Non-pigmented ciliary epithelial cell (primary cell): Measurements from ENCODE around the gene RIMKLB.
"Not testable (repeated sequence)": the region's sequence is repeated elsewhere in the genome, so short reads cannot be mapped to it uniquely, and the experiment has no call there.

Experiments
- DNase-seq: peaks from one replicate; pipeline ENCODE4 v3.0.0-alpha.2; 2010; ENCODE audit warnings: low read depth

Gene RIMKLB

GRCh38 chr12:8773461-8773860 is 75.7 kb downstream of the RIMKLB start:
- DNase-seq = no peak

GRCh38 chr12:8779281-8779680 is 81.5 kb downstream of the RIMKLB start:
- no peak for DNase-seq

- no peak for DNase-seq
These were observed 82.1 kb downstream of the RIMKLB start for GRCh38 chr12:8779862-8780261.

GRCh38 chr12:8780389-8780788 is 82.6 kb downstream of the RIMKLB start:
- peak; percentile 6 for DNase-seq

GRCh38 chr12:8781381-8782127 is 83.8 kb downstream of the RIMKLB start:
- DNase-seq = no peak

GRCh38 chr12:8784290-8784888 is 86.6 kb downstream of the RIMKLB start:
- no peak for DNase-seq

- DNase-seq = no peak
These were observed 87.7 kb downstream of the RIMKLB start for GRCh38 chr12:8785499-8785898.

- DNase-seq = not testable (repeated sequence)
These were observed 89.4 kb downstream of the RIMKLB start for GRCh38 chr12:8787206-8787605.

GRCh38 chr12:8788706-8789105 is 90.9 kb downstream of the RIMKLB start:
- not testable (repeated sequence) for DNase-seq

- not testable (repeated sequence) for DNase-seq
These were observed 91.7 kb downstream of the RIMKLB start for GRCh38 chr12:8789341-8790013.

- DNase-seq = not testable (repeated sequence)
These were observed 95.4 kb downstream of the RIMKLB start for GRCh38 chr12:8793226-8793625.

GRCh38 chr12:8794611-8795010 is 96.8 kb downstream of the RIMKLB start:
- not testable (repeated sequence) for DNase-seq

- no peak for DNase-seq
These were observed 99.2 kb downstream of the RIMKLB start for GRCh38 chr12:8796831-8797626.

- DNase-seq = not testable (repeated sequence)
These were observed 103.4 kb downstream of the RIMKLB start for GRCh38 chr12:8801213-8801612.

- DNase-seq = not testable (repeated sequence)
These were observed 107.0 kb downstream of the RIMKLB start for GRCh38 chr12:8804833-8805232.

GRCh38 chr12:8805487-8805886 is 107.7 kb downstream of the RIMKLB start:
- DNase-seq = not testable (repeated sequence)

GRCh38 chr12:8807084-8807483 is 109.3 kb downstream of the RIMKLB start:
- DNase-seq = not testable (repeated sequence)

- not testable (repeated sequence) for DNase-seq
These were observed 112.3 kb downstream of the RIMKLB start for GRCh38 chr12:8810112-8810511.

- no peak for DNase-seq
These were observed 116.0 kb downstream of the RIMKLB start for GRCh38 chr12:8813572-8814357.

- DNase-seq = no peak
These were observed 118.8 kb downstream of the RIMKLB start for GRCh38 chr12:8816448-8817050.

GRCh38 chr12:8817856-8818255 is 120.1 kb downstream of the RIMKLB start:
- no peak for DNase-seq
